Activated CD4-positive, alpha-beta T cell treated with anti-CD3 and anti-CD28 coated beads, Interleukin-2, Interleukin-6, amounts not matched to agents 100 ng/mL and 50 ng/mL, durations not matched to agents 16 hours and 8 hours (primary cell): ENCODE results near the gene PRAMEF25.
"Not testable (repeated sequence)": the region's sequence is repeated elsewhere in the genome, so short reads cannot be mapped to it uniquely, and the experiment has no call there.

Experiments used
- DNase-seq: peaks from one replicate; pipeline ENCODE4 v3.0.0-alpha.2; 2020

PRAMEF25 gene

GRCh38 chr1:13070474-13070873 lies at the start of gene PRAMEF25:
Gene PRAMEF25 (plus strand): TSS chr1:13070774. CDS start chr1:13073694, 2,920 bp downstream.
- DNase-seq, result not testable (repeated sequence)

GRCh38 chr1:13056475-13056874 lies 14.1 kb upstream of the PRAMEF25 start, which contains the start of gene PRAMEF27:
Gene PRAMEF27 (minus strand): TSS chr1:13056575. CDS start chr1:13053659, 2,916 bp downstream.
- not testable (repeated sequence) for DNase-seq

DNA sequence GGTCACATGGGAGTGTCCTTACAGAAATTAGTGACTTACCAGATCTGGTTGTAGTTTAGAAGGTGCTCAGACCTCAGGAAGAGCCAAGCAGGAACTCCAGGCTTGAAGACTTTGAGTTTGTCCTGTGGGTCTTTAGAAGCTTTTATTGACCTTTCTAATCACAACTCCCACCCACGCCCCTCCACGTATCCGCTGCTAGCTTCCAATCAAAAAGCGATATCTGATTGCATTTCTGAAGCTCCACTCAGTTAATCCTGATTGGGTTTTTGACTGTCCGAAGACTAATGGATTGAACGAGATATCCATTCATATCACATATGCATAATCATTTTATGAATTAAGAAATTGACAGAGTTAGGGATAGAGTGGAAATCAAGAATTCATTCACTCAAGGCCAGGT lies 46.2 kb downstream of the PRAMEF25 start, which contains the start of gene HNRNPCL2:
HNRNPCL2 (minus strand) TSS at position 101 of the 400 bp plus-strand sequence. CDS start 454 bp downstream, outside the sequence.
- not testable (repeated sequence) for DNase-seq
